ENCODE measurements around the gene RAMP3. TPM values are rescaled to one million over a fixed set of nuclear protein-coding genes. Genes with fewer than 3 reads are reported as not detected.
A peak's percentile ranks its signal among the peaks of the same experiment; 100 is the strongest.

Gene RAMP3
- total RNA-seq, 6 experiments from 2014 or later = 3.6 to 25.9 (median 23.4) TPM

GRCh38 chr7:45220846-45221618, 63.4 kb downstream of the RAMP3 start:
- Histone ChIP-seq H3K36me3 (no peaks in the 10 kb centered on the region), H3K4me3 (no peak overlapping the region), H3K4me1 (no peaks in the 10 kb centered on the region), H3K27me3 (no peaks in the 10 kb centered on the region), H3K9me3 (no peaks in the 10 kb centered on the region), H3K27ac (no peak overlapping the region)
- 43% methylated on average over 8 of the region's 11 CpGs for WGBS (ENCODE audit: insufficient coverage, low coverage, low lambda C conversion rate, missing lambda C conversion rate)
- ATAC-seq (no peak), DNase-seq (no peak)
- TF ChIP-seq CTCF (IDR thresholded peaks at IDR 0.05) = no peak
- no peak for TF ChIP-seq POLR2A (IDR thresholded peaks at IDR 0.05)
- intact Hi-C loops (cut with DNase I) = no loop called here

GRCh38 chr7:45221896-45222604, 64.5 kb downstream of the RAMP3 start:
- no peak overlapping the region for H3K27ac ChIP-seq
- 71% methylated on average over 7 of the region's 7 CpGs for WGBS (ENCODE audit: insufficient coverage, low coverage, low lambda C conversion rate, missing lambda C conversion rate)

GRCh38 chr7:45223078-45223477, 65.5 kb downstream of the RAMP3 start:
- DNase-seq (no peak), ATAC-seq (peak in 3 of 4 donors; percentile 35 to 63 (median 47))
- no peak overlapping the region for H3K4me3 ChIP-seq
- H3K36me3 ChIP-seq = no peaks in the 10 kb centered on the region
- intact Hi-C loops (cut with DNase I) = no loop called here
- H3K27ac ChIP-seq = no peak overlapping the region
- H3K27me3 ChIP-seq = no peaks in the 10 kb centered on the region
- TF ChIP-seq CTCF (IDR thresholded peaks at IDR 0.05) (no peak), POLR2A (IDR thresholded peaks at IDR 0.05) (no peak)
- H3K4me1 ChIP-seq = no peaks in the 10 kb centered on the region
- H3K9me3 ChIP-seq = no peaks in the 10 kb centered on the region

More at GRCh38 chr7:45221896-45222604, 64.5 kb downstream of the RAMP3 start:
- TF ChIP-seq CTCF (IDR thresholded peaks at IDR 0.05) = no peak
- no peak for TF ChIP-seq POLR2A (IDR thresholded peaks at IDR 0.05)
- no peaks in the 10 kb centered on the region for H3K27me3 ChIP-seq
- no peaks in the 10 kb centered on the region for H3K9me3 ChIP-seq
- intact Hi-C loops (cut with DNase I) = no loop called here
- no peak for ATAC-seq
- DNase-seq = no peak
- H3K4me3 ChIP-seq = no peak overlapping the region
- H3K4me1 ChIP-seq = no peaks in the 10 kb centered on the region
- no peaks in the 10 kb centered on the region for H3K36me3 ChIP-seq

- Histone ChIP-seq H3K27me3 (no peaks in the 10 kb centered on the region), H3K4me3 (no peak overlapping the region), H3K4me1 (no peaks in the 10 kb centered on the region), H3K36me3 (no peaks in the 10 kb centered on the region), H3K27ac (no peak overlapping the region), H3K9me3 (no peaks in the 10 kb centered on the region)
- intact Hi-C loops (cut with DNase I) = no loop called here
- WGBS (ENCODE audit: insufficient coverage, low coverage, low lambda C conversion rate, missing lambda C conversion rate) = 100% methylated on average over 1 of the region's 13 CpGs
- no peak for DNase-seq
- no peak for TF ChIP-seq POLR2A (IDR thresholded peaks at IDR 0.05)
- TF ChIP-seq CTCF (IDR thresholded peaks at IDR 0.05) = no peak
- ATAC-seq = no peak
Measured at GRCh38 chr7:45223728-45224630, 66.4 kb downstream of the RAMP3 start.
